Adrenal gland (tissue), 12 donors: ENCODE measurements around the gene KRTAP1-3. TPM values are rescaled to one million over a fixed set of nuclear protein-coding genes. Genes with fewer than 3 reads are reported as not detected.

ENCODE experiments used
- DNase-seq, 7 donors: peaks; one replicate each; pipeline ENCODE4 v3.0.0-alpha.2; 2019 to 2020
- H3K27ac ChIP-seq, 5 donors: fragments of 200-600 bp; sonication (generic) in 4 of 5; 1 replicate in 3 of 5; 2 replicates in 2 of 5; pipeline versions ENCODE4 v1.5.1 to v1.8.0; 2016 to 2020; ENCODE audit warnings: mild to moderate bottlenecking in 1 of 5
- H3K27me3 ChIP-seq: fragments of 200-600 bp; 2 replicates; pipeline ENCODE4 v1.8.0; 2021
- H3K36me3 ChIP-seq, 2 donors: fragments of 200-600 bp; replicated peaks in 1 of 2; 1 replicate in 1 of 2; 2 replicates in 1 of 2; pipeline versions ENCODE4 v1.5.1 to v1.8.0; 2018 to 2022
- H3K4me1 ChIP-seq, 2 donors: fragments of 200-600 bp; replicated peaks in 1 of 2; 1 replicate in 1 of 2; 2 replicates in 1 of 2; pipeline versions ENCODE4 v1.5.1 to v1.8.0; 2018 to 2021
- H3K4me3 ChIP-seq, 4 donors: fragments of 200-600 bp; sonication (generic) in 3 of 4; one replicate each; pipeline ENCODE4 v1.5.1; 2016 to 2018
- H3K9me3 ChIP-seq, 3 donors: fragments of 200-600 bp; sonication (generic) in 1 of 3; replicated peaks in 1 of 3; 1 replicate in 2 of 3; 2 replicates in 1 of 3; pipeline versions ENCODE4 v1.5.1 to v1.8.0; 2016 to 2021
- POLR2A ChIP-seq, 2 donors: fragments of 450-650 bp; IDR thresholded peaks; one replicate each; pipeline ENCODE4 v1.6.1; 2017; ENCODE audit warnings: antibody characterized with exemption in 2 of 2, mild to moderate bottlenecking in 2 of 2, moderate library complexity in 1 of 2
- WGBS, 4 donors: extraction: QIAGEN DNeasy Blood & Tissue Kit in 2 of 4; methylation state at CpG; one replicate each; pipeline versions ENCODE4 v1.1.5 to v1.1.7; 2013 to 2017; 5-methylcytosine and 5-hydroxymethylcytosine counted together
- intact Hi-C, 2 donors: fragments of 100-400 bp; cut with DNase I; formaldehyde crosslinking; loops; one replicate each; pipeline versions ENCODE4 v1.14.1 to v1.15.0; 2022 to 2023
- polyA plus RNA-seq, 3 donors: library from polyadenylated mRNA; stranded (reverse); fragments of 200-250 nt in 2 of 3; fragments of 350-450 nt in 1 of 3; fragmentation: Illumina TruSeq in 1 of 3; extraction: RNeasy Lipid Tissue Mini Kit (QIAGEN cat#74804) in 1 of 3; gene quantifications; one replicate each; pipeline ENCODE4 v1.2.3, GENCODE V29; 2013 to 2014
- total RNA-seq, 9 donors: library from RNA; depleted of rRNA in 4 of 9; stranded (reverse); fragments of >200 nt in 4 of 9; fragments of 120-200 nt in 1 of 9; fragmentation: NEBNext Ultra II Directional in 1 of 9; extraction: Animal tissue kit (Norgen Biotek cat#: 25700) in 1 of 9; gene quantifications; one replicate each; pipeline versions ENCODE4 v1.1.0 to v1.2.4, GENCODE V29; 2013 to 2023
- TF ChIP-seq, protein P1 (sequence below), 6 experiments: fragments of 450-650 bp in 4 of 6; fragments of 200-600 bp in 2 of 6; sonication (generic) in 1 of 6; IDR thresholded peaks; 1 replicate in 5 of 6; 2 replicates in 1 of 6; pipeline versions ENCODE4 v1.5.1 to v1.8.0; 2016 to 2021; ENCODE audit warnings: antibody characterized with exemption in 6 of 6, mild to moderate bottlenecking in 2 of 6, moderate library complexity in 1 of 6
- donor health status: healthy with polysubstance abuse.
- donor health status: Bipolar disorder and iron deficiency.
- donor health status: DM: yes; HTN: yes; CAD: no.
- donor health status: DM: no; HTN: no; CAD: no.
- donor health status: DM: no; HTN: no; CAD: no.
- donor health status: DM: yes; HTN: yes; CAD: no.

Gene KRTAP1-3
- total and polyA plus RNA-seq, 12 donors: not detected

DNA sequence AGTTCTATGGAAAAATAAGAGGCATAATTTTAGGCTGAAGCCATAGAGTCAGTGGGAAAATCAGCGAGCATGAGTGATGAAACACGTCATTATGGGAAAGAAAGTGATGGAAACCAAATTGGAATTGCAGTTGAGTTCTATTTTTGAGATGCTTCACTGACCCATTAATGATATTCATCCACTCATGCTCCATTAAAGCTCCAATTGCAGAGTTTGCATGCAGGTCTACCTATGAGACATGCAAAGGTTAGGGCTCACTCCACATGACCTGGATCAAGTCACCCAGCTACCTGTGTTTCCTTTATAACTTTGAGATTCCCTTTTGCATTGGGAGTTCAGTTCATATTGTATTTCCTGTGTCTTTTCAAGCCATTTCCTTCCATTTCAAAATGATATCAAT, 39.0 kb upstream of the KRTAP1-3 start:
- TF ChIP-seq, protein P1, sequence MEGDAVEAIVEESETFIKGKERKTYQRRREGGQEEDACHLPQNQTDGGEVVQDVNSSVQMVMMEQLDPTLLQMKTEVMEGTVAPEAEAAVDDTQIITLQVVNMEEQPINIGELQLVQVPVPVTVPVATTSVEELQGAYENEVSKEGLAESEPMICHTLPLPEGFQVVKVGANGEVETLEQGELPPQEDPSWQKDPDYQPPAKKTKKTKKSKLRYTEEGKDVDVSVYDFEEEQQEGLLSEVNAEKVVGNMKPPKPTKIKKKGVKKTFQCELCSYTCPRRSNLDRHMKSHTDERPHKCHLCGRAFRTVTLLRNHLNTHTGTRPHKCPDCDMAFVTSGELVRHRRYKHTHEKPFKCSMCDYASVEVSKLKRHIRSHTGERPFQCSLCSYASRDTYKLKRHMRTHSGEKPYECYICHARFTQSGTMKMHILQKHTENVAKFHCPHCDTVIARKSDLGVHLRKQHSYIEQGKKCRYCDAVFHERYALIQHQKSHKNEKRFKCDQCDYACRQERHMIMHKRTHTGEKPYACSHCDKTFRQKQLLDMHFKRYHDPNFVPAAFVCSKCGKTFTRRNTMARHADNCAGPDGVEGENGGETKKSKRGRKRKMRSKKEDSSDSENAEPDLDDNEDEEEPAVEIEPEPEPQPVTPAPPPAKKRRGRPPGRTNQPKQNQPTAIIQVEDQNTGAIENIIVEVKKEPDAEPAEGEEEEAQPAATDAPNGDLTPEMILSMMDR (IDR thresholded peaks at IDR 0.05): no peak
- no peak for TF ChIP-seq POLR2A (IDR thresholded peaks at IDR 0.05)
- no peak for DNase-seq
- intact Hi-C loops: no loop called here

DNA sequence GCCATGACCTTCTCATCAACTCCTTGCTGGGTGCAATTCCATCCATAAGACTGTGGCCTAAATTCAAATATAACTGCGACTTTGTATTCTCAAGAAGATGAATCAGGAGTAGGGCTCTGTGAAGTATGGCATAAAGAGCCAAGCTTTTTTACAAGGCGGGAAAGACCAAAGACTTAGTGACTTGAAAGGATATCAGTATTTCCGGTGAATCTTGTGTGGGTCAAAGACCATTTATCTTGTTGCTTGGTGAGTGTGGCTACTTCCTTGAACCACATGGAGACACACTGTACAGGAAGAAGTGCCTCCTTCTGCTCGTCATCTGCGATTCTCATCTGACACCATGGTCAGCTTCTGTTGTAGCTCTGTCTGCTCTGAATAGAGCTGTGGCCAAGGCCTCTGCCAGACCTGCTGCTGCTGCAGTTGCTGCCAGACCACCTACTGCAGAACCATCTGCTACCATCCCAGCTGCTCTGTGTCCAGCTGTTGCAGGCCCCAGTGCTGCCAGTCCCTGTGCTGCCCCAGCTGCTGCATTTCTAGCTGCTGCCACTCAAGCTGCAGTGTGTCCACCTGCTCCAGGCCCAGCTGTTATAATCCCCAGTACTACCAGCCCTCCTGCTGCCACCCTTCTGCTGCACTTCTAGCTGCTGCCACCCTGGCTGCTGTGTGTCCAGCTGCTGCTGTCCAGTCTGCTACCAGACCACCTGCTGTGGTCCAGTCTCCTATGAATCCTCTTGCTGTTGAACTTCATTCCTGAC, 37.1 kb upstream of the KRTAP1-3 start:
- Histone ChIP-seq H3K36me3 (no peaks in the 10 kb centered on the region), H3K4me3 (no peak overlapping the region), H3K27ac (no peak overlapping the region), H3K27me3 (no peaks in the 10 kb centered on the region), H3K4me1 (no peaks in the 10 kb centered on the region), H3K9me3 (no peaks in the 10 kb centered on the region)
- intact Hi-C loops: no loop called here
- TF ChIP-seq, protein P1 (IDR thresholded peaks at IDR 0.05): no peak
- TF ChIP-seq POLR2A (IDR thresholded peaks at IDR 0.05): no peak
- no peak for DNase-seq
- WGBS, 4 donors: 77 to 84% (median 80%) methylated on average over 5 of the region's 5 CpGs

More for the DNA sequence above, 39.0 kb upstream of the KRTAP1-3 start:
- H3K4me3 ChIP-seq: no peak overlapping the region
- H3K4me1 ChIP-seq: no peaks in the 10 kb centered on the region
- no peaks in the 10 kb centered on the region for H3K9me3 ChIP-seq
- WGBS, 4 donors: 89 to 94% (median 90%) methylated on average over 2 of the region's 2 CpGs
- no peaks in the 10 kb centered on the region for H3K27me3 ChIP-seq
- no peak overlapping the region for H3K27ac ChIP-seq
- H3K36me3 ChIP-seq: no peaks in the 10 kb centered on the region

DNA sequence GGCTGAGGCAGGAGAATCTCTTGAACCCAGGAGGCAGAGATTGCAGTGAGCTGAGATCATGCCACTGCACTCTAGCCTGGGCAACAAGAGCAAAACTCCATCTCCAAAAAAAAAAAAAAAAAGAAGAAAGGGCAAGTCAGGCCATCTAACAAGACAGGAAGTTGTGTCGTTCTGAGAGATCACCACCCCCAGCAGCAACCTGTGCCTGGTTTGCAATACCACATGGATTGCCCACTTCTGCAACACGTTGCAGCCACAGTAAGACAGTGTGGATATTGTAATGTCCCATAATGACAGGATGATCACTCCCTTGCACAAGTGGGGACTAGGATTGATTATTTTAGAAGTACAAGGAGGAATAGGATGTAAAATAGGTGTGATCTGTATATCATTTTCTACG, 34.4 kb upstream of the KRTAP1-3 start:
- no peak overlapping the region for H3K27ac ChIP-seq
- 70 to 85% (median 78%) methylated on average over 3 of the region's 3 CpGs for WGBS, 4 donors
- no peaks in the 10 kb centered on the region for H3K27me3 ChIP-seq
- no peak overlapping the region for H3K4me3 ChIP-seq
- H3K9me3 ChIP-seq: no peaks in the 10 kb centered on the region
- TF ChIP-seq, protein P1 (IDR thresholded peaks at IDR 0.05): no peak
- TF ChIP-seq POLR2A (IDR thresholded peaks at IDR 0.05): no peak
- DNase-seq: no peak
- intact Hi-C loops: no loop called here
- no peaks in the 10 kb centered on the region for H3K36me3 ChIP-seq
- no peaks in the 10 kb centered on the region for H3K4me1 ChIP-seq

DNA sequence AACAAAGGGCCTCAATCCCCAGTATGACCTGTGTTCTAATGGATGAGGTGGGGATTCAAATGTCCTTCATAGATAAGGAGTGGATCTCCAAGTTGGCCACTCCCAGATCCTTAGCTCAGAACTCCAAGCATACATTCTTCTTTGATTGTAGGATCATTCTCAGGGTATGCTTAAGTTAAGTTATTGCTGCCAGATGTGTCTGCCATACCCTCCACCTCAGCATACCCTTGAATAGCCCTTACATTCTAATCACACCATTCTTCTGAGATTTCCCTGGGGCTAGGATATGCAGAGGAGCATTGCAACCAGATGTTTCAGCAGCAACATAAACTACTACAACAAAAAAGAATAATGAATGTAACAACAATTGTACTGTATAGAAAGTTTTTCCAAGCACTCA, 32.6 kb upstream of the KRTAP1-3 start:
- Histone ChIP-seq H3K36me3 (no peaks in the 10 kb centered on the region), H3K27me3 (no peaks in the 10 kb centered on the region), H3K4me3 (no peak overlapping the region), H3K9me3 (no peaks in the 10 kb centered on the region), H3K4me1 (no peaks in the 10 kb centered on the region), H3K27ac (no peak overlapping the region)
- intact Hi-C loops: no loop called here
- DNase-seq: no peak
- TF ChIP-seq POLR2A (IDR thresholded peaks at IDR 0.05): no peak
- TF ChIP-seq, protein P1 (IDR thresholded peaks at IDR 0.05): no peak
